Vagina (tissue), 2 donors: ENCODE results near the gene NOP56.

Experiments used
- CTCF ChIP-seq, 3 experiments: fragments of 450-650 bp in 2 of 3; fragments of 200-600 bp in 1 of 3; sonication (generic) in 1 of 3; IDR thresholded peaks; one replicate each; pipeline ENCODE4 v1.5.1; 2017 to 2019; ENCODE audit warnings: antibody characterized with exemption in 3 of 3, mild to moderate bottlenecking in 2 of 3, moderate library complexity in 2 of 3
- POLR2A ChIP-seq, 2 donors: fragments of 450-650 bp; IDR thresholded peaks; one replicate each; pipeline ENCODE4 v1.6.1; 2017; ENCODE audit warnings: antibody characterized with exemption in 2 of 2, mild to moderate bottlenecking in 2 of 2, moderate library complexity in 2 of 2
- POLR2AphosphoS5 ChIP-seq, 2 donors: sonication (generic); formaldehyde crosslinking; IDR thresholded peaks; one replicate each; pipeline ENCODE4 v1.9.0; 2017; ENCODE audit warnings: antibody characterized with exemption in 2 of 2, mild to moderate bottlenecking in 2 of 2, low read depth in 1 of 2; ENCODE audit not compliant: insufficient read depth in 1 of 2

GRCh38 chr20:2619961-2620595 is 32.4 kb upstream of the NOP56 start:
- no peak for TF ChIP-seq CTCF (IDR thresholded peaks at IDR 0.05)
- TF ChIP-seq POLR2A (IDR thresholded peaks at IDR 0.05) = no peak
- TF ChIP-seq POLR2AphosphoS5 (IDR thresholded peaks at IDR 0.05; ENCODE audit: insufficient read depth in 1 of 2, low read depth in 1 of 2) = no peak
